KMS-11 (cell line): Measurements from ENCODE around the gene MYL12B.

ENCODE experiments used
- H2AFZ ChIP-seq: fragments of 200-600 bp; sonication (generic); 2 replicates; pipeline ENCODE4 v1.6.1; 2016; ENCODE audit warnings: antibody characterized with exemption, mixed run types, low read depth
- H3K27ac ChIP-seq: fragments of 200-600 bp; sonication (generic); 2 replicates; pipeline ENCODE4 v1.6.1; 2016; ENCODE audit warnings: mild to moderate bottlenecking, mixed run types
- H3K27me3 ChIP-seq: fragments of 200-600 bp; sonication (generic); 2 replicates; pipeline ENCODE4 v1.6.1; 2017; ENCODE audit warnings: mild to moderate bottlenecking, low read depth, mixed run types, moderate library complexity; ENCODE audit not compliant: insufficient read depth
- H3K36me3 ChIP-seq: fragments of 200-600 bp; sonication (generic); 2 replicates; pipeline ENCODE4 v1.6.1; 2017; ENCODE audit warnings: mild to moderate bottlenecking, mixed run types; ENCODE audit not compliant: insufficient read depth
- H3K4me1 ChIP-seq: fragments of 200-600 bp; sonication (generic); 2 replicates; pipeline ENCODE4 v1.6.1; 2016; ENCODE audit warnings: mild to moderate bottlenecking, low read depth, mixed run types; ENCODE audit not compliant: poor library complexity, severe bottlenecking
- H3K4me2 ChIP-seq: fragments of 200-600 bp; sonication (generic); 2 replicates; pipeline ENCODE4 v1.7.0; 2016; ENCODE audit warnings: mild to moderate bottlenecking, mixed run types
- H3K4me3 ChIP-seq: fragments of 200-600 bp; sonication (generic); IDR thresholded peaks from 2 replicates; pipeline ENCODE4 v1.6.1; 2017; ENCODE audit warnings: low read depth, low read length, mixed read lengths; ENCODE audit not compliant: insufficient read depth
- H3K79me2 ChIP-seq: fragments of 200-600 bp; sonication (generic); 2 replicates; pipeline ENCODE4 v1.6.1; 2016; ENCODE audit warnings: low read depth, mixed run types; ENCODE audit not compliant: insufficient read depth
- H3K9ac ChIP-seq: fragments of 200-600 bp; sonication (generic); 2 replicates; pipeline ENCODE4 v1.6.1; 2016; ENCODE audit warnings: mild to moderate bottlenecking, mixed run types
- H4K20me1 ChIP-seq: fragments of 200-600 bp; sonication (generic); 2 replicates; pipeline ENCODE4 v1.6.1; 2016; ENCODE audit warnings: mild to moderate bottlenecking, mixed run types; ENCODE audit not compliant: insufficient read depth
- TF ChIP-seq, protein P1 (sequence below): fragments of 200-600 bp; sonication (generic); conservative IDR thresholded peaks from 2 replicates; pipeline ENCODE4 v1.6.1; 2017; ENCODE audit warnings: low read depth, mild to moderate bottlenecking, antibody characterized with exemption, low read length, moderate library complexity, mixed read lengths

MYL12B gene

GRCh38 chr18:3216987-3217386 is 44.9 kb upstream of the MYL12B start:
- H3K4me2 ChIP-seq, result no peak overlapping the region
- no peak overlapping the region for H3K9ac ChIP-seq
- H3K27me3 ChIP-seq, result no peaks in the 10 kb centered on the region
- no peaks in the 10 kb centered on the region for H3K79me2 ChIP-seq
- no peak overlapping the region for H3K27ac ChIP-seq
- TF ChIP-seq, protein P1, sequence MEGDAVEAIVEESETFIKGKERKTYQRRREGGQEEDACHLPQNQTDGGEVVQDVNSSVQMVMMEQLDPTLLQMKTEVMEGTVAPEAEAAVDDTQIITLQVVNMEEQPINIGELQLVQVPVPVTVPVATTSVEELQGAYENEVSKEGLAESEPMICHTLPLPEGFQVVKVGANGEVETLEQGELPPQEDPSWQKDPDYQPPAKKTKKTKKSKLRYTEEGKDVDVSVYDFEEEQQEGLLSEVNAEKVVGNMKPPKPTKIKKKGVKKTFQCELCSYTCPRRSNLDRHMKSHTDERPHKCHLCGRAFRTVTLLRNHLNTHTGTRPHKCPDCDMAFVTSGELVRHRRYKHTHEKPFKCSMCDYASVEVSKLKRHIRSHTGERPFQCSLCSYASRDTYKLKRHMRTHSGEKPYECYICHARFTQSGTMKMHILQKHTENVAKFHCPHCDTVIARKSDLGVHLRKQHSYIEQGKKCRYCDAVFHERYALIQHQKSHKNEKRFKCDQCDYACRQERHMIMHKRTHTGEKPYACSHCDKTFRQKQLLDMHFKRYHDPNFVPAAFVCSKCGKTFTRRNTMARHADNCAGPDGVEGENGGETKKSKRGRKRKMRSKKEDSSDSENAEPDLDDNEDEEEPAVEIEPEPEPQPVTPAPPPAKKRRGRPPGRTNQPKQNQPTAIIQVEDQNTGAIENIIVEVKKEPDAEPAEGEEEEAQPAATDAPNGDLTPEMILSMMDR, result no peak
- H3K4me3 ChIP-seq, result no peak overlapping the region
- no peaks in the 10 kb centered on the region for H3K36me3 ChIP-seq
- no peaks in the 10 kb centered on the region for H3K4me1 ChIP-seq
- no peak overlapping the region for H2AFZ ChIP-seq
- no peaks in the 10 kb centered on the region for H4K20me1 ChIP-seq

DNA sequence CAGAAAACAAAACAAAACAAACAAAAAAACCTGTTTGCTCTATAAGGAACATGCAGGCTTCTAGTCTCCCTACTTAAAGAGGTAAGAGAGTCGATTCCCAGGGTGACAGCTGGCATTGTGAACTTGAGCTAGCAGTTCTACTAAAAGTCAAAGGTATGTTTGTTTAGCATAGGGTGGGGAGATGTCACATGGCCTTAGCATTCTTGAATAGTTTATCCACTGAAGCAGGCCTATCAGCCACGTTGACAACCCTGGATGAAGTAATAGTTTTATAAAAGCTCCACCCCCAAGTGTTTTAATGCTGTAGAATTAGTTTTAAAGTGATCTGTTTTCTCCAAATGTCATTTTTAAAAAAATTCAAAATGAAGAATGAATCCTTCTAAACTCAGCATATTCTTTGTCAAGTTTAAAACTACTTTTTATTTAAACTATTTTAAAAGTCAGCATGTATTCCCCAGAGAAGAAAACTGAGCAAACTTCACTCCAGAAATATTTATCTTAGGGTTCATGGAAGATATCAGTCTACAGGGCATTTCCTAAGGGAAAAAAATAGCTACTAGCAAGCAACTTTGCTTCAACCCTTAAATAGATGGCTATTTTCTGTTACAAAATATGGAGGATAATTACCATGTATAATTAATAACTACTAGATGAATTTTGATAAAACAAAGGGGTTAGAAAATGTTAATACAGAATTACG is 43.8 kb upstream of the MYL12B start:
- H3K79me2 ChIP-seq, result no peaks in the 10 kb centered on the region
- H3K36me3 ChIP-seq, result no peaks in the 10 kb centered on the region
- TF ChIP-seq, protein P1, result no peak
- H4K20me1 ChIP-seq, result no peaks in the 10 kb centered on the region
- H3K4me2 ChIP-seq, result no peak overlapping the region
- no peaks in the 10 kb centered on the region for H3K27me3 ChIP-seq
- H3K9ac ChIP-seq, result no peak overlapping the region
- H2AFZ ChIP-seq, result no peak overlapping the region
- H3K4me3 ChIP-seq, result no peak overlapping the region
- H3K4me1 ChIP-seq, result no peaks in the 10 kb centered on the region
- H3K27ac ChIP-seq, result no peak overlapping the region

- TF ChIP-seq, protein P1, result no peak
- no peaks in the 10 kb centered on the region for H3K36me3 ChIP-seq
- H3K27ac ChIP-seq, result no peak overlapping the region
- no peak overlapping the region for H2AFZ ChIP-seq
- no peaks in the 10 kb centered on the region for H4K20me1 ChIP-seq
- H3K4me3 ChIP-seq, result no peak overlapping the region
- H3K27me3 ChIP-seq, result no peaks in the 10 kb centered on the region
- H3K4me2 ChIP-seq, result no peak overlapping the region
- H3K9ac ChIP-seq, result no peak overlapping the region
- no peaks in the 10 kb centered on the region for H3K4me1 ChIP-seq
- H3K79me2 ChIP-seq, result no peaks in the 10 kb centered on the region
Measured at GRCh38 chr18:3218819-3219218, 43.1 kb upstream of the MYL12B start.

DNA sequence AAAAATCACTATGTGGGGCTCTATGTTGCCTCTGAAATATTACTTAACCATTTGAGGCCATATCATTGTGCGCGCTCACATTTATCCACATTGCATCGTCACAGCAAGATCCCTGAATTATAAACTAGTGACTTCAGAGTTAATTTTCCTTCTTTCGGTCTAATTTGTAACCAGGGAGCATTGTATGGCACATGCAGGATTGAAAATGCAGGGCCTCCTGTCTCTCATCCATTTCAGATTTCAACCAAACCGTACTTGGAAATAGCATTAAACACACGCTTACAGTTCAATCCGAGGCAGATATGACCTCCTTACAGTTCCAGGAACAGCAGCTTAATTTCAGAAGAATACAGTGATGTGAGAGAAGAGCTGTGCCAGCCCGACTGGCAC is 42.7 kb upstream of the MYL12B start:
- no peak overlapping the region for H3K4me3 ChIP-seq
- no peaks in the 10 kb centered on the region for H3K36me3 ChIP-seq
- H2AFZ ChIP-seq, result no peak overlapping the region
- no peak overlapping the region for H3K4me2 ChIP-seq
- no peaks in the 10 kb centered on the region for H3K27me3 ChIP-seq
- TF ChIP-seq, protein P1, result no peak
- H3K9ac ChIP-seq, result no peak overlapping the region
- no peak overlapping the region for H3K27ac ChIP-seq
- no peaks in the 10 kb centered on the region for H4K20me1 ChIP-seq
- H3K79me2 ChIP-seq, result no peaks in the 10 kb centered on the region
- H3K4me1 ChIP-seq, result no peaks in the 10 kb centered on the region
